ENCODE data around the gene YEATS4. TPM values are rescaled to one million over a fixed set of nuclear protein-coding genes. Genes with fewer than 3 reads are reported as not detected.

YEATS4 gene
- polyA plus RNA-seq, 4 donors = 12.5 to 23.6 (median 19.3) TPM

DNA sequence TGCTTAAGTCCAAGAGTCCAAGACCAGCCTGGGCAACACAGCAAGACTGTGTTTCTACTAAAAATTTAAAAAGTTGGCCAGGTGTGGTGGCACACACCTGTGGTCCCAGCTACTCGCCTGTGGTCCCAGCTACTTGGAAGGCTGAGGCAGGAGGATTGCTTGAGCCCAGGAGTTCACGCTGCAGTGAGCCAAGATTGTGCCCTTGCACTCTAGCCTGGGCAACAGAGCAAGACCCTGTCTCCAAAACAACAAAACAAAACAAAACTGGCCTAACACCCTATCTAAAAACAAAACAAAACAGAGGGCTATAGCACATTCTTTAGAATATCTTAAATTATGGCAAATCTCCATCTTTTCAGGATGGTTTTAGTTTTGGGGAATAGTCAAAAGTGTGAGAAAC, 14.5 kb upstream of the YEATS4 start:
- Histone ChIP-seq H3K9me3 (ENCODE audit: control insufficient read depth in 2 of 2, insufficient read depth in 1 of 2, low read depth in 1 of 2, low read length in 1 of 2) (no peaks in the 10 kb centered on the region), H3K27me3 (ENCODE audit: control insufficient read depth in 3 of 3, insufficient read depth in 3 of 3, low read length in 3 of 3) (no peaks in the 10 kb centered on the region), H3K4me1 (ENCODE audit: control insufficient read depth in 3 of 3, insufficient read depth in 2 of 3, low read depth in 1 of 3, low read length in 2 of 3) (peaks cover 0 to 19% (median 5%) of the 10 kb centered on the region in 3 donors), H3K4me3 (ENCODE audit: low read depth in 1 of 3, low read length in 3 of 3) (no peak overlapping the region), H3K27ac (ENCODE audit: low read depth in 1 of 3, low read length in 2 of 3) (no peak overlapping the region), H3K36me3 (ENCODE audit: control insufficient read depth in 3 of 3, insufficient read depth in 2 of 3, low read depth in 1 of 3, low read length in 3 of 3) (no peaks in the 10 kb centered on the region)
- DNase-seq (no peak), FAIRE-seq (no peak)
- WGBS, 3 donors = 88 to 97% (median 94%) methylated on average over 2 of the region's 2 CpGs

DNA sequence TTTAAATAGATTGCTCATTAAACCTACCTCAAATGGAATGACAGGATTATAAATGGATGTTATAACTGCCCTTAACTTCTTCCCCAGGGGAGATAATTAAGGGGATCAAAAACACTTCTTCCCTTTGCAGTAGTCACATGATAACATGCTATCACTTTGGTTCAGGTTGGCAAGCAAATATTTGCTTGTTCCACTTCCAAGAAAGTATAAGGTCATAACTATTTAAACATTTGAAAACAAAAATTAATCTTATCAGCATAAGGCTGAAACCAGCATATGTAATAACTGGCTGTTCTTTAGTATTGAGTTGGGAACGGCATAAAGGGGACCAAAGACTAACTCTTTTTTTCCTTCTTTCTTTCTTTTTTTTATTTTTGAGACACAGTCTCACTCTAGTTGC, 13.8 kb upstream of the YEATS4 start:
- no peak for DNase-seq
- Histone ChIP-seq H3K4me1 (ENCODE audit: control insufficient read depth in 3 of 3, insufficient read depth in 2 of 3, low read depth in 1 of 3, low read length in 2 of 3) (peaks cover 0 to 12% (median 2%) of the 10 kb centered on the region in 3 donors), H3K27me3 (ENCODE audit: control insufficient read depth in 3 of 3, insufficient read depth in 3 of 3, low read length in 3 of 3) (no peaks in the 10 kb centered on the region), H3K27ac (ENCODE audit: low read depth in 1 of 3, low read length in 2 of 3) (peak overlapping the region in 1 of 3 donors; percentile 19), H3K4me3 (ENCODE audit: low read depth in 1 of 3, low read length in 3 of 3) (no peak overlapping the region), H3K36me3 (ENCODE audit: control insufficient read depth in 3 of 3, insufficient read depth in 2 of 3, low read depth in 1 of 3, low read length in 3 of 3) (no peaks in the 10 kb centered on the region), H3K9me3 (ENCODE audit: control insufficient read depth in 2 of 2, insufficient read depth in 1 of 2, low read depth in 1 of 2, low read length in 1 of 2) (no peaks in the 10 kb centered on the region)
- 26 to 52% (median 36%) methylated on average over 1 of the region's 1 CpG for WGBS, 3 donors
- no peak for FAIRE-seq

DNA sequence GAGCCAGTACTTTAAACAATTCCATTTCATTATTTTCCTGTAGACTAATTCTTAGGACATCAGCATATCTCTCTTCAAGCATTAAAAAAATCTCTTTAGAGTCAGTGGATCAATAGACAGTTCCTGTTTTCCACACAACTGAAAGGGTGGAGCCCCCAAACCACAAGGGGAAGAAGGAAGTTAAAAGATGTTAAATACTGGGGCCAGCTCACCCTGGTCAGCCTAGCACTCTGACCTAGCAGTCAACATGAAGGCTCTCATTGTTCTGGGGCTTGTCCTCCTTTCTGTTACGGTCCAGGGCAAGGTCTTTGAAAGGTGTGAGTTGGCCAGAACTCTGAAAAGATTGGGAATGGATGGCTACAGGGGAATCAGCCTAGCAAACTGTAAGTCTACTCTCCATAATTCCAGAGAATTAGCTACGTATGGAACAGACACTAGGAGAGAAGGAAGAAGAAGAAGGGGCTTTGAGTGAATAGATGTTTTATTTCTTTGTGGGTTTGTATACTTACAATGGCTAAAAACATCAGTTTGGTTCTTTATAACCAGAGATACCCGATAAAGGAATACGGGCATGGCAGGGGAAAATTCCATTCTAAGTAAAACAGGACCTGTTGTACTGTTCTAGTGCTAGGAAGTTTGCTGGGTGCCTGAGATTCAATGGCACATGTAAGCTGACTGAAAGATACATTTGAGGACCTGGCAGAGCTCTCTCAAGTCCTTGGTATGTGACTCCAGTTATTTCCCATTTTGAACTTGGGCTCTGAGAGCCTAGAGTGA, 11.2 kb upstream of the YEATS4 start, which contains the start of gene LYZ:
Gene LYZ, plus strand, starts transcription at position 220 of the 777 bp plus-strand sequence. Its CDS starts 28 bp downstream, at position 248.
- no peaks in the 10 kb centered on the region for H3K9me3 ChIP-seq (ENCODE audit: control insufficient read depth in 2 of 2, insufficient read depth in 1 of 2, low read depth in 1 of 2, low read length in 1 of 2)
- 75 to 81% (median 76%) methylated on average over 4 of the region's 4 CpGs for WGBS, 3 donors
- H3K36me3 ChIP-seq (ENCODE audit: control insufficient read depth in 3 of 3, insufficient read depth in 2 of 3, low read depth in 1 of 3, low read length in 3 of 3) = no peaks in the 10 kb centered on the region
- H3K27ac ChIP-seq (ENCODE audit: low read depth in 1 of 3, low read length in 2 of 3) = peak within 1 kb of the TSS in 1 of 3 donors; percentile 39
- H3K4me3 ChIP-seq (ENCODE audit: low read depth in 1 of 3, low read length in 3 of 3) = no peak within 1 kb of the TSS
- peaks cover 0 to 9% (median 0%) of the 10 kb centered on the region in 3 donors for H3K4me1 ChIP-seq (ENCODE audit: control insufficient read depth in 3 of 3, insufficient read depth in 2 of 3, low read depth in 1 of 3, low read length in 2 of 3)
- DNase-seq = no peak
- H3K27me3 ChIP-seq (ENCODE audit: control insufficient read depth in 3 of 3, insufficient read depth in 3 of 3, low read length in 3 of 3) = no peaks in the 10 kb centered on the region
- no peak for FAIRE-seq

DNA sequence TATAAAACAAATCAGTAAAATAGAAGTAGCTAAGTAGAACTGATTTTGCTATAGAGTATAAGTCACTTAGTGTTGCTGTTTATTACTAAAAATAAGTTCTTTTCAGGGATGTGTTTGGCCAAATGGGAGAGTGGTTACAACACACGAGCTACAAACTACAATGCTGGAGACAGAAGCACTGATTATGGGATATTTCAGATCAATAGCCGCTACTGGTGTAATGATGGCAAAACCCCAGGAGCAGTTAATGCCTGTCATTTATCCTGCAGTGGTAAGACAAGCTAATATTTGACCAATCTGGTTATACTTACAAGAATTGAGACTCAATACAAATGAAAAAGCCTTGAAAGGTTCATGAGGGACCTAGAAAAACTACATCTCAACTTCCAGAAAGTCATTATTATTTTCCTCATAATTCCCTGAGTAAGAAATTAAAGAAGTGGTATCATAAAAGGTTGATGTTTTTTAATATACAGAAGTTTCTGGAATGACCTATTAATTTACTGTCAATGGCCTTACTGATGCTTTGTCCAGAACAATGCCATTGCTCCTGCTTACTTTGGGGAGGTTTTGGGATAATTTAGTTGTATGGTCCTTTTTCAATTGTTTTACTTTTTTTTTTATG, 9.4 kb upstream of the YEATS4 start:
- Histone ChIP-seq H3K27ac (ENCODE audit: low read depth in 1 of 3, low read length in 2 of 3) (no peak overlapping the region), H3K27me3 (ENCODE audit: control insufficient read depth in 3 of 3, insufficient read depth in 3 of 3, low read length in 3 of 3) (no peaks in the 10 kb centered on the region), H3K4me1 (ENCODE audit: control insufficient read depth in 3 of 3, insufficient read depth in 2 of 3, low read depth in 1 of 3, low read length in 2 of 3) (peaks cover 0 to 3% (median 0%) of the 10 kb centered on the region in 3 donors), H3K36me3 (ENCODE audit: control insufficient read depth in 3 of 3, insufficient read depth in 2 of 3, low read depth in 1 of 3, low read length in 3 of 3) (no peaks in the 10 kb centered on the region), H3K4me3 (ENCODE audit: low read depth in 1 of 3, low read length in 3 of 3) (no peak overlapping the region), H3K9me3 (ENCODE audit: control insufficient read depth in 2 of 2, insufficient read depth in 1 of 2, low read depth in 1 of 2, low read length in 1 of 2) (no peaks in the 10 kb centered on the region)
- no peak for DNase-seq
- FAIRE-seq = no peak
- 58 to 75% (median 74%) methylated on average over 2 of the region's 2 CpGs for WGBS, 3 donors

DNA sequence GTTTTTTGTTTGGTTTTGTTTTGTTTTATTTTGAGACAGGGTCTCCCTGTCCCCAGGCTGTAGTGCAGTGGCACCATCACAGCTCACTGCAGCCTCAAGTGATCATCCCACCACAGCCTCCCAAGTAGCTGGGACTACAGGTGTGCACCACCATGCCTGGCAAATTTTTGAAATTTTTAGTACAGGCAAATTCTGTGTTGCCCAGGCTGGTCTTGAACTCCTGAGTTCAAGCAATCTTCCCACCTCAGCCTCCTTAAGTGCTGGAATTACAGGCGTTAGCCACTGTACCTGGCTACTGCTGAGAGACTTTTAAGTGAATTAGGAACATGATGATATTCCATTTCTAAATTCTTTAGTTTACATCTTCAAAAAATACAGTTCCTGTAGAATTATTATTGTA, 8.8 kb upstream of the YEATS4 start:
- 86 to 96% (median 90%) methylated on average over 1 of the region's 1 CpG for WGBS, 3 donors
- Histone ChIP-seq H3K4me1 (ENCODE audit: control insufficient read depth in 3 of 3, insufficient read depth in 2 of 3, low read depth in 1 of 3, low read length in 2 of 3) (peaks cover 0 to 3% (median 0%) of the 10 kb centered on the region in 3 donors), H3K4me3 (ENCODE audit: low read depth in 1 of 3, low read length in 3 of 3) (no peak overlapping the region), H3K36me3 (ENCODE audit: control insufficient read depth in 3 of 3, insufficient read depth in 2 of 3, low read depth in 1 of 3, low read length in 3 of 3) (no peaks in the 10 kb centered on the region), H3K27me3 (ENCODE audit: control insufficient read depth in 3 of 3, insufficient read depth in 3 of 3, low read length in 3 of 3) (no peaks in the 10 kb centered on the region), H3K27ac (ENCODE audit: low read depth in 1 of 3, low read length in 2 of 3) (no peak overlapping the region), H3K9me3 (ENCODE audit: control insufficient read depth in 2 of 2, insufficient read depth in 1 of 2, low read depth in 1 of 2, low read length in 1 of 2) (no peaks in the 10 kb centered on the region)
- DNase-seq (no peak), FAIRE-seq (no peak)

DNA sequence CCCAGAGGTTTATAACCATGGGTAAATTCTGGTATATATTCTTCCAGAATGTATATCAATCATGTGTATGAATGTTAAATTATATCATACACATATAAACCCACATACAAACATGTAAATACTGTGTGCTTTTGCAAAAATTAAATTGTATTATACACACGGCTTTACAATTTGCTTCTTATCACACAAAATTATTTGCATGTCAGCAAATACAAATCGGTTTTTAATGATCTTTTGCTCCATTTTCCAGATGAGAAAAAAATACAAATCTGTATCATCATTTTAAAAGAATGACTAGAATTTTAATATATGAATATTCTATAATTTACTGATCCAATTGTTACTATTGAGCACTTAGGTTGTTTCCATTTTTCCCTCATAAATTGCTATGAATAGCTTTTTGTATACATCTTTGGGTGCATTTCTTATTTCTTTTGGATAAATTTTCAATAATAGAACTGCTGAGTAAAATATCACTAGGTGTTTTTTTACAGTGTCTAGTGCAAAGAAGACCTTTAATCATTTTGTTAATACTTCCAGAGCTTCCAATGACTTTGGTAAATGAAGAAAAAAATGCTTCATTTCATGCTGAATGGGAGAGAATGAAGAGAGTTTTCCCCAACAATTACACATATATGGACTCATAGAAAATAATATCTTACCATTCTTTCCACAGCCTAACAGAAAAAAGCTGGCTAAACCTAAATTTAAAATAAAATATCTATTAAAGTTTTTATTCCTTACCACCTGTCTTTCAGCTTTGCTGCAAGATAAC, 7.9 kb upstream of the YEATS4 start:
- no peak overlapping the region for H3K27ac ChIP-seq (ENCODE audit: low read depth in 1 of 3, low read length in 2 of 3)
- H3K9me3 ChIP-seq (ENCODE audit: control insufficient read depth in 2 of 2, insufficient read depth in 1 of 2, low read depth in 1 of 2, low read length in 1 of 2) = no peaks in the 10 kb centered on the region
- no peak overlapping the region for H3K4me3 ChIP-seq (ENCODE audit: low read depth in 1 of 3, low read length in 3 of 3)
- no peak for FAIRE-seq
- no peaks in the 10 kb centered on the region for H3K36me3 ChIP-seq (ENCODE audit: control insufficient read depth in 3 of 3, insufficient read depth in 2 of 3, low read depth in 1 of 3, low read length in 3 of 3)
- WGBS, 3 donors = 71 to 85% (median 71%) methylated on average over 2 of the region's 2 CpGs
- H3K4me1 ChIP-seq (ENCODE audit: control insufficient read depth in 3 of 3, insufficient read depth in 2 of 3, low read depth in 1 of 3, low read length in 2 of 3) = no peaks in the 10 kb centered on the region
- DNase-seq = no peak
- no peaks in the 10 kb centered on the region for H3K27me3 ChIP-seq (ENCODE audit: control insufficient read depth in 3 of 3, insufficient read depth in 3 of 3, low read length in 3 of 3)

DNA sequence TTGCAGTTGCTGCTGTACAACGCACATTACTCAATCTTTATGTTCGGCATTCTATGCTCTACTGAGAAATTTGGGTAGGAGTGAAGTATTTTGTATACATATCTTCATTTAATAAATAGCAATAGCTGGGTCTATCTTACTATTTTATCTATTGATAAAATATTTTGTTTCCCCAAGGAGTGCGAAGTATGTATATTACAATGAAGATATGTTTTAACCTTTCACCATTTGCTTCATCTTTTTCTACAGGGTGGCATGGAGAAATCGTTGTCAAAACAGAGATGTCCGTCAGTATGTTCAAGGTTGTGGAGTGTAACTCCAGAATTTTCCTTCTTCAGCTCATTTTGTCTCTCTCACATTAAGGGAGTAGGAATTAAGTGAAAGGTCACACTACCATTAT, 6.6 kb upstream of the YEATS4 start:
- Histone ChIP-seq H3K4me1 (ENCODE audit: control insufficient read depth in 3 of 3, insufficient read depth in 2 of 3, low read depth in 1 of 3, low read length in 2 of 3) (peaks cover 0 to 2% (median 0%) of the 10 kb centered on the region in 3 donors), H3K27me3 (ENCODE audit: control insufficient read depth in 3 of 3, insufficient read depth in 3 of 3, low read length in 3 of 3) (no peaks in the 10 kb centered on the region), H3K27ac (ENCODE audit: low read depth in 1 of 3, low read length in 2 of 3) (no peak overlapping the region), H3K36me3 (ENCODE audit: control insufficient read depth in 3 of 3, insufficient read depth in 2 of 3, low read depth in 1 of 3, low read length in 3 of 3) (no peaks in the 10 kb centered on the region), H3K9me3 (ENCODE audit: control insufficient read depth in 2 of 2, insufficient read depth in 1 of 2, low read depth in 1 of 2, low read length in 1 of 2) (no peaks in the 10 kb centered on the region), H3K4me3 (ENCODE audit: low read depth in 1 of 3, low read length in 3 of 3) (no peak overlapping the region)
- WGBS, 3 donors = 90 to 92% (median 91%) methylated on average over 5 of the region's 5 CpGs
- DNase-seq (no peak), FAIRE-seq (no peak)

DNA sequence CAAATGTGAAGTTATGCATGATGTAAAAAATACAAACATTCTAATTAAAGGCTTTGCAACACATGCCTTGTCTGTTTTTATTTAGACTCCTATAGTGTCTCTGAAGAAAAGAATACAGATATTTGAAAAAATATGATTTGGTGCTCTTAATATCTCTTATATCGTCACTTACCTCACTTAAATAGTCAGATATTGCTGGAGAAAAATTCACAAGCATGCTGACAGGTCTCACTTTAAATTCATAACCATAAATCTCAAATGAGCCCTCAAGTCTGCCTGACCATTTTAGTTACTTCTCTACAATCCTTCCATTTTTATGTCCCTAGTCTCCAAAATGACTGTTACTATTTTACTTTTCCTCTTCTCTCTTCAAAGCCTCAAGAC, 5.4 kb upstream of the YEATS4 start:
- no peaks in the 10 kb centered on the region for H3K9me3 ChIP-seq (ENCODE audit: control insufficient read depth in 2 of 2, insufficient read depth in 1 of 2, low read depth in 1 of 2, low read length in 1 of 2)
- no peak for FAIRE-seq
- no peak overlapping the region for H3K27ac ChIP-seq (ENCODE audit: low read depth in 1 of 3, low read length in 2 of 3)
- no peak for DNase-seq
- no peaks in the 10 kb centered on the region for H3K27me3 ChIP-seq (ENCODE audit: control insufficient read depth in 3 of 3, insufficient read depth in 3 of 3, low read length in 3 of 3)
- no peaks in the 10 kb centered on the region for H3K36me3 ChIP-seq (ENCODE audit: control insufficient read depth in 3 of 3, insufficient read depth in 2 of 3, low read depth in 1 of 3, low read length in 3 of 3)
- 83 to 93% (median 91%) methylated on average over 1 of the region's 1 CpG for WGBS, 3 donors
- no peak overlapping the region for H3K4me3 ChIP-seq (ENCODE audit: low read depth in 1 of 3, low read length in 3 of 3)
- peaks cover 0 to 5% (median 0%) of the 10 kb centered on the region in 3 donors for H3K4me1 ChIP-seq (ENCODE audit: control insufficient read depth in 3 of 3, insufficient read depth in 2 of 3, low read depth in 1 of 3, low read length in 2 of 3)

All from small intestine (tissue), 7 donors.